ENCODE results near the gene ITGAX. TPM values are rescaled to one million over a fixed set of nuclear protein-coding genes. Genes with fewer than 3 reads are reported as not detected.
A peak's percentile ranks its signal among the peaks of the same experiment; 100 is the strongest.

Gene ITGAX
- total and polyA plus RNA-seq, 10 of the 15 experiments (the other 5 are each of a cell fraction or from before 2014, with no cell fraction given), result 1.6 to 37.9 (median 17.9) TPM

DNA sequence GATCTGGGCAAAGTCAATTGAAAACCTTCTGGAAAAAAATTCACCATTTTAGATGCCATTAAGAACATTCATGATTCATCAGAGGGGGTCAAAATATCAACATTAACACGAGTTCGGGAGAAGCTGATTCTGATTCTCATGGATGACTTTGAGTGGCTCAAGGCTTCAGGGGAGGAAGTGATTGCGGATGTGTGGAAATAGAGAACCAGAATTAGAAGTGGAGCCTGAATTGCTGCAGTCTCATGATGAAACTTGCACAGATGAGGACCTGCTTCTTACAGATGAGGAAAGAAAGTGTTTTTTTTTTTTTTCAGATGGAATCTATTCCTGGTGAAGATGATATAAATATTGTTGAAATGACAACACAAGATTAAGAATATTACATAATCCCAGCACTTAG is 12.9 kb downstream of the ITGAX start:
- ChIA-PET RAD21 (ENCODE audit: unreplicated experiment) (no interaction called here), CTCF (interaction anchor here (0.8 to 1.8 kb wide), 3 partner anchors 15 to 75 kb away, joined by 4 to 9 read pairs (median 5); partner anchors contain the start of gene ZNF843), SMC1A (ENCODE audit: uncharacterized antibody, unreplicated experiment) (interaction anchor here (0.6 to 1.6 kb wide), 2 partner anchors 12 to 64 kb away, joined by 3 to 4 read pairs; no protein-coding TSS in a partner anchor), POLR2A (interaction anchor here (0.6 to 1.4 kb wide), 2 partner anchors 13 to 49 kb away, joined by 3 read pairs; partner anchors contain the start of gene ITGAX)
- Histone ChIP-seq H3K36me3 (ENCODE audit: control insufficient read depth in 2 of 2, insufficient read depth in 2 of 2, low read length in 1 of 2) (no peaks in the 10 kb centered on the region), H3K79me2 (ENCODE audit: control insufficient read depth, insufficient read depth, low read length) (no peaks in the 10 kb centered on the region), H3K4me2 (ENCODE audit: control insufficient read depth, insufficient read depth) (no peak overlapping the region), H3K9me3 (replicated peaks; ENCODE audit: control insufficient read depth, insufficient read depth, low read length) (no peaks in the 10 kb centered on the region), H3K27me3 (replicated peaks in 1 of 2; ENCODE audit: control insufficient read depth in 2 of 2, insufficient read depth in 2 of 2, low read length in 1 of 2) (no peaks in the 10 kb centered on the region), H4K20me1 (ENCODE audit: control insufficient read depth, insufficient read depth) (no peaks in the 10 kb centered on the region), H3K4me1 (ENCODE audit: control insufficient read depth, insufficient read depth, low read length) (peaks cover 6% of the 10 kb centered on the region), H3K27ac (ENCODE audit: control insufficient read depth, insufficient read depth) (no peak overlapping the region), H3K9ac (ENCODE audit: control insufficient read depth, insufficient read depth, low read length) (no peak overlapping the region), H3K4me3 (no peak overlapping the region), H2AFZ (ENCODE audit: control insufficient read depth, low read depth, low read length) (no peak overlapping the region)
- in situ Hi-C loops (cut with MboI) (no loop called here), intact Hi-C loops (cut with micrococcal nuclease; ENCODE audit: unreplicated experiment) (no loop called here)
- no TSS peak for BruUV-seq (replicated peaks)
- 0 out of 2 replicates have a peak, but pooled peaks have one; percentile 17 for TF ChIP-seq SPI1 (IDR thresholded peaks at IDR 0.05; ENCODE audit: borderline replicate concordance, insufficient read depth, low read depth, low read length)
- no peak for TF ChIP-seq RB1 (IDR thresholded peaks at IDR 0.05; ENCODE audit: borderline replicate concordance)
- FAIRE-seq (no peak), ATAC-seq (no peak), DNase-seq (ENCODE audit: low read depth, low spot score) (no peak)
- WGBS (ENCODE audit: insufficient coverage, insufficient replicate concordance, low lambda C conversion rate, missing lambda C conversion rate), result 14% methylated on average over 3 of the region's 3 CpGs

DNA sequence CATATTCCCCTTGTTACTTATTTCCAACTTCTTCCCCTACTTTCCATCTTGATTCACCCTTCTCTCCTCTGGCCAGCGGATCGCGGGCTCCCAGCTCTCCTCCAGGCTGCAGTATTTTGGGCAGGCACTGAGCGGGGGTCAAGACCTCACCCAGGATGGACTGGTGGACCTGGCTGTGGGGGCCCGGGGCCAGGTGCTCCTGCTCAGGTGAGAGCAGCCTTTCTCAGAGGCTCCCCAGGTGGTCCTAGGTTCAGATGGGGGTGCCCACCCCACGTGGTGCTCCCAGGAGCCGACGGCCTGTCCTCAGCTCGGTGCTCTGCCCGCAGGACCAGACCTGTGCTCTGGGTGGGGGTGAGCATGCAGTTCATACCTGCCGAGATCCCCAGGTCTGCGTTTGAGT is 16.0 kb downstream of the ITGAX start:
- peaks cover 2% of the 10 kb centered on the region; the same call in 1 of the 3 replicates for H3K9me3 ChIP-seq (replicated peaks; ENCODE audit: control insufficient read depth, insufficient read depth, low read length)
- intact Hi-C loops (cut with micrococcal nuclease; ENCODE audit: unreplicated experiment), result no loop called here
- CTCF ChIA-PET, result no interaction called here
- in situ Hi-C loops (cut with MboI), result no loop called here
- ATAC-seq (no peak), FAIRE-seq (no peak), DNase-seq (ENCODE audit: low read depth, low spot score) (no peak)
- no peak overlapping the region for H2AFZ ChIP-seq (ENCODE audit: control insufficient read depth, low read depth, low read length)
- H3K4me2 ChIP-seq (ENCODE audit: control insufficient read depth, insufficient read depth), result no peak overlapping the region
- no peaks in the 10 kb centered on the region for H3K36me3 ChIP-seq (ENCODE audit: control insufficient read depth in 2 of 2, insufficient read depth in 2 of 2, low read length in 1 of 2)
- no peaks in the 10 kb centered on the region for H3K27me3 ChIP-seq (replicated peaks in 1 of 2; ENCODE audit: control insufficient read depth in 2 of 2, insufficient read depth in 2 of 2, low read length in 1 of 2)
- no peaks in the 10 kb centered on the region for H3K4me1 ChIP-seq (ENCODE audit: control insufficient read depth, insufficient read depth, low read length)
- no peak overlapping the region for H3K9ac ChIP-seq (ENCODE audit: control insufficient read depth, insufficient read depth, low read length)
- no peaks in the 10 kb centered on the region for H3K79me2 ChIP-seq (ENCODE audit: control insufficient read depth, insufficient read depth, low read length)
- WGBS (ENCODE audit: insufficient coverage, insufficient replicate concordance, low lambda C conversion rate, missing lambda C conversion rate), result 61% methylated on average over 12 of the region's 12 CpGs
- no TSS peak for BruUV-seq (replicated peaks)
- POLR2A ChIA-PET, result no interaction called here
- SMC1A ChIA-PET (ENCODE audit: uncharacterized antibody, unreplicated experiment), result no interaction called here
- H4K20me1 ChIP-seq (ENCODE audit: control insufficient read depth, insufficient read depth), result no peaks in the 10 kb centered on the region
- RAD21 ChIA-PET (ENCODE audit: unreplicated experiment), result interaction anchor here (0.5 to 1.1 kb wide), 2 partner anchors 12 to 142 kb away, joined by 3 read pairs; no protein-coding TSS in a partner anchor
- no peak overlapping the region for H3K27ac ChIP-seq (ENCODE audit: control insufficient read depth, insufficient read depth)
- no peak overlapping the region for H3K4me3 ChIP-seq
- TF ChIP-seq KDM1A (IDR thresholded peaks at IDR 0.05; ENCODE audit: borderline replicate concordance), result no peak

All from GM12878 (cell line).